Right lobe of liver (tissue), 4 donors: Measurements from ENCODE around the gene ENOX2.

Experiments
- CTCF ChIP-seq, 4 donors: fragments of 200-600 bp in 3 of 4; fragments of 450-650 bp in 1 of 4; IDR thresholded peaks; one replicate each; pipeline versions ENCODE4 v1.5.1 to v1.8.0; 2016 to 2022; ENCODE audit warnings: antibody characterized with exemption in 4 of 4, mild to moderate bottlenecking in 2 of 4
- POLR2A ChIP-seq: fragments of 450-650 bp; IDR thresholded peaks from one replicate; pipeline ENCODE4 v1.6.1; 2017; ENCODE audit warnings: antibody characterized with exemption, mild to moderate bottlenecking
- donor health status: DM: no; HTN: no; CAD: no.
- donor health status: DM: no; HTN: no; CAD: no.
- donor health status: DM: no; HTN: yes; CAD: no.

GRCh38 chrX:130893356-130894085, 9.5 kb downstream of the ENOX2 start:
- TF ChIP-seq POLR2A (no peak), CTCF (IDR thresholded peaks at IDR 0.05) (no peak)
